Renal cortex interstitium (tissue), 11 donors: Measurements from ENCODE around the gene SOBP. TPM values are rescaled to one million over a fixed set of nuclear protein-coding genes. Genes with fewer than 3 reads are reported as not detected.

Source experiments
- DNase-seq, 11 donors: peaks; one replicate each; pipeline ENCODE4 v3.0.0-alpha.2; 2013; ENCODE audit warnings: low read depth in 9 of 11, low spot score in 4 of 11; ENCODE audit errors: extremely low read depth in 1 of 11
- polyA plus RNA-seq, 3 donors: library from polyadenylated mRNA; unstranded; fragments of 120-200 nt; gene quantifications; one replicate each; pipeline ENCODE4 v1.2.1, GENCODE V29; 2013; ENCODE audit not compliant: insufficient read length in 3 of 3

SOBP gene
- polyA plus RNA-seq, 3 donors: 12.0 to 15.7 (median 14.6) TPM

DNA sequence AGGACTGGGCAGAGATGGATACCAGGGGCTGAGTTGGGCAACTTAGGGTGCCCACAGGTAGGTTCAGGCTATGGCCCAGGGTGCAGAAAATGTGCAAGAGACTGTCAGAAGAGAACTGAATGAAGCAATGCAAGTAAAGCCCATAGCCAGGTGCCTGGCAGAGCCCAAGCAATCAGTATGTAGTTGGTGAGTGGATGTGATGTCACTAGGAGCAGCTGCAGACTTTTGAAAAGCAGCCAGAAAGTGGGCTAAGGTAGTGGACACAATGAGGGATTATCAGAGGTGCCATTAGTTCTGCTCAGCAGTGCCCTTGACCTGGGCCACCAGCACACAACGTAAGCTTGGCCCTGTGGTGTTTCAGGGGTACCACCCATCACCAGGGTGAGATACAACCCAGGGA is 135.3 kb downstream of the SOBP start:
- DNase-seq: no peak

DNA sequence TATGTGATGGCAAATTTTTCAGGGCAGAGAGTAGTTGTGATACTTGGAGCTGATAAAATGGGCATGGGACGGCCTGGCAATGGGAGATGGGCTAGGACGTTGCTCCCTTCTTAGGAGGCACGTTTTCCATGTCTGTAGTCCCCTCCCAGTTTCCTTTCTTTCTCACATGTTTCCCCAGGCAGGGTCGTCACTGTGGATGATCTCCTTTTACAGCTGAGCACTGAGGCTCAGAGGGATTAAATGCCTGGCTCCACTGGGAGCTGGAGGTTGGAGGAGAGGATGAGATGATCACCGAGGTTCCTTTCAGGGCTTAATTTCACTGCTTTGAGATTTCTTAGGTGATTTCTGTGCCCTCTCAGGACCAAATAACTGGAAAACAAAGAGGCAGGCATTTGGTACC is 136.7 kb downstream of the SOBP start:
- DNase-seq: no peak

GRCh38 chr6:107627969-107628368 is 138.1 kb downstream of the SOBP start:
- DNase-seq: no peak

DNA sequence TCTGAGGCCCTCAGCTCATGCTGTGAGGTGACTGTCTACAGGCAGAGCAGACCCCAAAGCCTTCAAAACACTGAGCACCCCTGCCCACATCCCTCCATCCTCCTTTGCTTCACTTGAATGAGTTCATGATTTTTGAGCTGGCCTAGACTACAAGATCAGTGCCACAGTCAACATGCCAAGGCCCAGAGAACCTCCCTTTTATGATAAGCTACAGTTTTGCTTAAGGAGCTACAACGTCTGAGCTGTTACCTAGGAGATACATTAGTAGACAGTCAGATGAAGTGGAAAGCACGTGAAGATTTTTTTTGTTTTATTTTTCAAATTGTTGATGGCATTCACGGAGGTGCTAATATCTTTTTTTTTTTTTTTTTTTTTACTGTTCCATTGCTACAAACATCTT is 139.0 kb downstream of the SOBP start:
- no peak for DNase-seq

GRCh38 chr6:107629548-107630129 is 139.7 kb downstream of the SOBP start:
- DNase-seq: no peak

GRCh38 chr6:107630348-107630977 is 140.5 kb downstream of the SOBP start:
- DNase-seq: no peak

DNA sequence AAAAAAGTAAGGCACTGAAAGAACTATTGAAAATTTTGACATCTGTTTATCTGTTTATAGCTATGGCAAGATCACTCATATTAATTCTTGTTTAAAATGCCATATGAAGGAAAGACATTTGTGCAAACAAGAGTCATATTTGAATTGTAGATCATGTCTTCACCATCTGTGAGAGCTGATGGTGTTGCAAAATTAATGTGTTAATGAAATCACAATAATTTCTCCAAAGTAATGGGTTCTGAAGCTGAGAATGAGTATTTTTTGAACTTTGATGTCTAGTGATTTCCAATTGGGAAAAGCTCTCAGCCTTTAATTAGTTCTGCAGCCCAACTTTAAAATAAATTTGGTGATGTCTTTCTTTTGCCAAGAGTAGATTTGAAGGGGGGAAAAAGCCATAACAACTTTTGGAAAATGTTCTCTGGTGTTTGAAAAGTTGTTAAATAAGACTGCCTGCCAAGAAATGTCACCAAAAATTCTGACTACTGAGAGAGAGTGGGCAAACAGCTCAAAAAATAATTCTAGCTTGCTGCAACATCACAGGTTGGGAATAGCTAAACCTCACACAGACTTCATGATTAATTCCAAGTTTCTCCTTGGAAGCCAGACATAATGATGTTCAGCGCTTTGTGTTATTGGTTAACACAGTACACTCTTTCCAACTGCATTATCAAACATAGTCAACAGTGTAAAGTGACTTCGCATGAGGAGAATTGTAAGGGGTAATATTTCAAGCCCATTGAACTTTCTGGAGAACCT is 142.6 kb downstream of the SOBP start:
- no peak for DNase-seq

DNA sequence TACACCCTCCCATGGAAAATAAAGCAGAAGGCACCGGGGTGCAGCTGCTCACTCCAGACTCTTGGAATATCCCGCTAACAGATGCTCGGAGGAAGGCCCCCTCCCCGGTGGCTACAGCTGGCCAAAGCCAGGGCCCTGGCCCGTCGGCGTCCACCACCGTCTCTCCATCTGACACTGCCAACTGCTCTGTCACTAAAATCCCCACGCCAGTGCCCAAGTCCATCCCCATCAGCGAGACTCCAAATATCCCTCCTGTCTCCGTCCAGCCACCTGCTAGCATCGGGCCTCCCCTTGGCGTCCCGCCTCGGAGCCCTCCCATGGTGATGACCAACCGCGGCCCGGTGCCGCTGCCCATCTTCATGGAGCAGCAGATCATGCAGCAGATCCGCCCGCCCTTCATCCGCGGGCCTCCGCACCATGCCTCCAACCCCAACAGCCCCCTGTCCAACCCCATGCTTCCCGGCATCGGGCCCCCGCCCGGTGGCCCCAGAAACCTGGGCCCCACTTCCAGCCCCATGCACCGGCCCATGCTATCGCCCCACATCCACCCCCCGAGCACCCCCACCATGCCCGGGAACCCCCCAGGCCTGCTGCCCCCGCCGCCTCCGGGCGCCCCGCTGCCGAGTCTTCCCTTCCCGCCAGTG is 143.9 kb downstream of the SOBP start:
- no peak for DNase-seq

GRCh38 chr6:107634324-107635056 is 144.6 kb downstream of the SOBP start:
- no peak for DNase-seq

- no peak for DNase-seq
Measured at GRCh38 chr6:107635057-107635515, 145.2 kb downstream of the SOBP start.

GRCh38 chr6:107636486-107636885 is 146.6 kb downstream of the SOBP start:
- DNase-seq: no peak

GRCh38 chr6:107637316-107638315 is 147.7 kb downstream of the SOBP start:
- DNase-seq: no peak

DNA sequence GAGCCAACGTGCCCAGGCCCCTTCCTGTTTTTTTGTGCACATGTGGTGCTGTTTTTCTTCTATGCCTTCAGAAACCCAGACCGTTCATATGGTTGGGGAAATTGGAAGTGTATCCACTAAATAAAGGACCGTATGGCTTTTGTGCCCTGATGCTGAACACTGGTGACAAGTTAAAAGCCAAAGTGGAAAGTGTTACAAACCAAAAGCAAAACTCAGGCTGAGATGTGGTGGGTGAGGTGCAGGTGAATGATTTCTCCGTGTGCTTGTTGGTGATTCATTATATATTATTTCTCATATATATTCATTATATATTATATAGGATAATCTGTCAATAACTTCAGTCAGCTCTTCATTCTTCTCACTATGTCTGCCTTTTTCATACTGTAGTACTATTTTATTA is 148.6 kb downstream of the SOBP start:
- no peak for DNase-seq

DNA sequence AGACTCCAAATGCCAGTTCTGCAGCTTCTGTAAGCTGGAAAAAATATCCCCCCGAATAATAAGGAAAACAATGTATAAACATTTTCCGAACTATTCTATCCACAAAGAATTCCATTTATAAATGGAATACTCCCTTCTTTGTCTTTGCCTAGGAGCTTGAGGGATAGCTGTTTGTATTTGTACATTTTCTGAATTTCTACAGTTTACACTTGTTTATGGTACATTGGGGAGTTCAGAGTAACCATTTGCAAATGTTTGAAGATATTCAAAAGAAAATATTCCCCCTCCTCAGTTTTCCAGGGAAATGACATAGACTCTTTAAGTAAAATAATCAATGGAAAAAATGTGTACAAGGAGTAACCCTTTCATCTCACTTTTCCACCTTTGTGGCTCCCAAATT is 149.6 kb downstream of the SOBP start:
- DNase-seq: no peak

- no peak for DNase-seq
Measured at GRCh38 chr6:107641071-107641470, 151.2 kb downstream of the SOBP start.

DNA sequence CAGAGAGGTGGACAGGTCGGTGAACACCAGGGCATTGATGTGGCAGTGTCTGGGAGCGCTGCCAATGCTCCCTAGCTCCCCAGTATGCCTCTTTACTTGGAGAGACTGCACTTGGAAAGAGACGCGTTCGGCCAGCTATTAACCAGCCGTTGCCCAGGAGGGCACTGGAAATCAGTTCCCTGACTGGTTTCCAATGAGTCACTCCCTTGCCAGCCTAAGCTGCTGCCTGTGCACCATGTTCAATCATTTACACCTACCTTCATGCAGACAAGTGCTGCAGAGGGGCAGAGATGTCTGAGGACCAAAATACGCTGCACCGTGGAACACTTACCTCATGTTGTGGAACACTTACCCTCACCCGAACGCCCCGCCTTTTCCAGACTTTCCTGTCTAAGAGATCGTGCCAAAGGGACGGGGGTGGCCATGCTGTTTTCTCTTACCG is 151.6 kb downstream of the SOBP start:
- no peak for DNase-seq

DNA sequence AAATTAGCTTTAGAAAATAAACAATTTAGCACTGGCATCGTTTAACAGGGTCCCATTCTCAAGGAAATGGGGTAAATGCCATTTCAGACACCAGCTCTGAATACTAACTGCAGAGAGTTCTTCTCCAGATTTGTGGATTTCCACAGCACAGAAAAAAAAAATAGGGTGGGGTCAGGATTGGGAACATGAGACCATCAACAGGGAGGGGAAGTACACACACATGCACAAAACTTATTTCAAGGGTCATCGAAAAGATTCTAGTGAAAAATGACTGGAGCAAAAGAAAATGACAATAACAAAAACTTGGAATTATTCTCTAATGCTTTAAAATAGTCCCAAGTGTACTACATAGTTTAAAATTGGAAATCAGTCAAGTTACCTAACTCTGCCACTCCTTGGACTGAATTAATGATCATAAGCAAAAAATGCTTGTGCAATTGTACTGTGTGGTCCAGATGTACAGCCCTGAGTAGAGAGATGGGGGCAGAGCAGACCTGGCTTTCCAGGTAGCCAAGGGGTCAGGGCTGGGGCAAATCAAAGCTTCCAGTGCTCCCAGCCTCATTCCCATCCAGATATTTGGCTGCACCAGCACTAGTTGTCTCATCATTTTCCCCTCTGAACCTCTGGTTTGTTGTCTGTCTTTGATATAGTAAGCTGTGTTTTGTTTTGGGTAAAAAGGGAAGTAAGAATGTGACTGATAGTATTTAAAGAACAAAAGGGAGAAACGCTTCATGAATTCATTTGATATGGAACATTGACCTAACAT is 152.4 kb downstream of the SOBP start:
- DNase-seq: no peak
